HCT116 (cell line): ENCODE measurements around the gene PCDH9. TPM values are rescaled to one million over a fixed set of nuclear protein-coding genes. Genes with fewer than 3 reads are reported as not detected.

ENCODE experiments used
- ATAC-seq: fragments of 200-7000 bp; cut with Tn5 transposase; 2 replicates; pipeline ENCODE4 v1.9.1; 2020; ENCODE audit warnings: mild to moderate bottlenecking, moderate library complexity
- BruUV-seq: library from RNA; stranded (reverse); fragments of 400-500 nt; replicated peaks from 2 replicates; lab custom pipeline; 2021; lab: Mats Ljungman, UMichigan
- CTCF ChIA-PET: fragments of 300-600 bp; sonication (Branson Sonifier 250); formaldehyde crosslinking; loops from one replicate; lab custom pipeline; 2021; ENCODE audit warnings: antibody characterized with exemption; lab: Charles Lee
- POLR2A ChIA-PET: fragments of 300-600, 350-600 bp; sonication (Branson Sonifier 250); formaldehyde crosslinking; loops from one replicate; lab custom pipeline; 2021; ENCODE audit warnings: antibody characterized with exemption; lab: Charles Lee
- RAD21 ChIA-PET, 2 experiments: fragments of 300-600 bp; sonication (Branson Sonifier 250); formaldehyde crosslinking; loops; one replicate each; lab custom pipeline; 2023; ENCODE audit warnings: low total read pairs in 2 of 2; ENCODE audit not compliant: uncharacterized antibody in 2 of 2, unreplicated experiment in 2 of 2, low non-redundant PET in 1 of 2; lab: Charles Lee
- DNase-seq: peaks from one replicate; pipeline ENCODE4 v3.0.0-alpha.2; 2010; ENCODE audit warnings: low read depth, low spot score
- H2AFZ ChIP-seq: fragments of 200-600 bp; shearing (Covaris generic), sonication (generic); 2 replicates; pipeline ENCODE4 v1.6.1; 2017; ENCODE audit warnings: low read depth, mixed run types, mixed read lengths, antibody characterized with exemption, low read length; ENCODE audit not compliant: poor library complexity, severe bottlenecking
- H3K27ac ChIP-seq: 2 replicates; pipeline ENCODE4 v1.5.1; 2012; ENCODE audit warnings: low read depth, low read length
- H3K27me3 ChIP-seq: fragments of 200-600 bp; sonication (generic); 2 replicates; pipeline ENCODE4 v1.6.1; 2016; ENCODE audit warnings: mixed run types, low read length, mixed read lengths; ENCODE audit not compliant: insufficient read depth
- H3K36me3 ChIP-seq, 2 experiments: fragments of 200-500 bp in 1 of 2; fragments of 200-600 bp in 1 of 2; sonication (Bioruptor generic) in 1 of 2; sonication (generic) in 1 of 2; 2 replicates each; pipeline versions ENCODE4 v1.5.1 to v1.6.1; 2014 to 2016; ENCODE audit warnings: low read length in 2 of 2, inconsistent platforms in 1 of 2, mixed read lengths in 1 of 2, mixed run types in 1 of 2; ENCODE audit not compliant: insufficient read depth in 2 of 2, control insufficient read depth in 1 of 2
- H3K4me1 ChIP-seq, 2 experiments: fragments of 200-600 bp in 1 of 2; sonication (generic) in 1 of 2; 2 replicates each; pipeline versions ENCODE4 v1.5.1 to v1.6.1; 2012 to 2017; ENCODE audit warnings: low read length in 2 of 2, inconsistent platforms in 1 of 2, mild to moderate bottlenecking in 1 of 2, mixed read lengths in 1 of 2, mixed run types in 1 of 2, moderate library complexity in 1 of 2; ENCODE audit not compliant: insufficient read depth in 2 of 2, control insufficient read depth in 1 of 2
- H3K4me2 ChIP-seq: fragments of 200-600 bp; sonication (generic); 2 replicates; pipeline ENCODE4 v1.6.1; 2017; ENCODE audit warnings: mixed run types, low read length, mixed read lengths
- H3K4me3 ChIP-seq, 2 experiments: fragments of 200-600 bp in 1 of 2; sonication (generic) in 1 of 2; replicated peaks in 1 of 2; 2 replicates each; pipeline ENCODE4 v1.5.1; 2011 to 2016; ENCODE audit warnings: low read length in 2 of 2, control low read depth in 1 of 2, low read depth in 1 of 2, mild to moderate bottlenecking in 1 of 2, mixed read lengths in 1 of 2, mixed run types in 1 of 2
- H3K79me2 ChIP-seq: fragments of 200-600 bp; sonication (generic); 2 replicates; pipeline ENCODE4 v1.6.1; 2017; ENCODE audit warnings: mild to moderate bottlenecking, mixed run types, low read length, moderate library complexity, mixed read lengths; ENCODE audit not compliant: insufficient read depth
- H3K9ac ChIP-seq: fragments of 200-600 bp; sonication (generic); 2 replicates; pipeline ENCODE4 v1.6.1; 2016; ENCODE audit warnings: low read length, mixed read lengths
- H3K9me2 ChIP-seq: fragments of 200-600 bp; sonication (generic), shearing (Covaris generic); 2 replicates; pipeline ENCODE4 v1.6.1; 2017; ENCODE audit warnings: mixed run types, mild to moderate bottlenecking, moderate library complexity; ENCODE audit not compliant: insufficient read depth
- H3K9me3 ChIP-seq, 2 experiments: fragments of 200-500 bp in 1 of 2; fragments of 200-600 bp in 1 of 2; sonication (Bioruptor generic) in 1 of 2; sonication (generic) in 1 of 2; 2 replicates each; pipeline ENCODE4 v1.6.1; 2014 to 2017; ENCODE audit warnings: low read length in 2 of 2, mixed read lengths in 2 of 2, inconsistent platforms in 1 of 2, low read depth in 1 of 2, mild to moderate bottlenecking in 1 of 2, mixed run types in 1 of 2, moderate library complexity in 1 of 2; ENCODE audit not compliant: control insufficient read depth in 1 of 2, insufficient read depth in 1 of 2
- H4K20me1 ChIP-seq: fragments of 200-600 bp; sonication (generic), shearing (Covaris generic); 2 replicates; pipeline ENCODE4 v1.6.1; 2017; ENCODE audit warnings: mixed run types, mild to moderate bottlenecking, moderate library complexity; ENCODE audit not compliant: insufficient read depth
- EGR1 ChIP-seq: IDR thresholded peaks from 2 replicates; pipeline ENCODE4 v1.6.1; 2012; ENCODE audit warnings: low read depth
- ELF1 ChIP-seq: IDR thresholded peaks from 2 replicates; pipeline ENCODE4 v1.6.1; 2012; ENCODE audit warnings: low read depth, borderline replicate concordance
- EZH2 ChIP-seq: fragments of 200-600 bp; sonication (generic); IDR thresholded peaks from 2 replicates; pipeline ENCODE4 v1.6.1; 2017; ENCODE audit warnings: antibody characterized with exemption, mixed run types
- FOSL1 ChIP-seq: IDR thresholded peaks from 2 replicates; pipeline ENCODE4 v1.6.1; 2012; ENCODE audit warnings: low read depth
- JUND ChIP-seq: IDR thresholded peaks from 2 replicates; pipeline ENCODE4 v1.6.1; 2012
- MAX ChIP-seq: IDR thresholded peaks from 2 replicates; pipeline ENCODE4 v1.6.1; 2012
- SRF ChIP-seq: IDR thresholded peaks from 2 replicates; pipeline ENCODE4 v1.6.1; 2012; ENCODE audit warnings: low read depth
- YY1 ChIP-seq: IDR thresholded peaks from 2 replicates; pipeline ENCODE4 v1.6.1; 2011; ENCODE audit warnings: low read length, low read depth, moderate library complexity, mild to moderate bottlenecking; ENCODE audit not compliant: insufficient replicate concordance; ENCODE audit errors: extremely low read depth
- ZFX ChIP-seq: fragments of 450-650 bp; IDR thresholded peaks from 2 replicates; pipeline ENCODE4 v1.6.1; 2017
- ZNF274 ChIP-seq: fragments of 200-500 bp; sonication (Bioruptor generic); IDR thresholded peaks from 2 replicates; pipeline ENCODE4 v1.6.1; 2014; ENCODE audit warnings: mild to moderate bottlenecking, low read depth, low read length, inconsistent platforms
- intact Hi-C: fragments of 100-400 bp; cut with micrococcal nuclease; formaldehyde crosslinking; loops from 2 replicates; pipeline ENCODE4 v1.10.0; 2022
- total RNA-seq: library from RNA; stranded (reverse); gene quantifications from one replicate; pipeline ENCODE4 v1.2.1, GENCODE V29; 2021; ENCODE audit not compliant: unreplicated experiment
- TF ChIP-seq, protein P1 (sequence below): IDR thresholded peaks from 2 replicates; pipeline ENCODE4 v1.6.1; 2012
- TF ChIP-seq, protein P2 (sequence below): IDR thresholded peaks from 2 replicates; pipeline ENCODE4 v1.6.1; 2012; ENCODE audit warnings: low read depth

Gene PCDH9
- total RNA-seq, 1 experiment from 2014 or later: 0.02 TPM

DNA sequence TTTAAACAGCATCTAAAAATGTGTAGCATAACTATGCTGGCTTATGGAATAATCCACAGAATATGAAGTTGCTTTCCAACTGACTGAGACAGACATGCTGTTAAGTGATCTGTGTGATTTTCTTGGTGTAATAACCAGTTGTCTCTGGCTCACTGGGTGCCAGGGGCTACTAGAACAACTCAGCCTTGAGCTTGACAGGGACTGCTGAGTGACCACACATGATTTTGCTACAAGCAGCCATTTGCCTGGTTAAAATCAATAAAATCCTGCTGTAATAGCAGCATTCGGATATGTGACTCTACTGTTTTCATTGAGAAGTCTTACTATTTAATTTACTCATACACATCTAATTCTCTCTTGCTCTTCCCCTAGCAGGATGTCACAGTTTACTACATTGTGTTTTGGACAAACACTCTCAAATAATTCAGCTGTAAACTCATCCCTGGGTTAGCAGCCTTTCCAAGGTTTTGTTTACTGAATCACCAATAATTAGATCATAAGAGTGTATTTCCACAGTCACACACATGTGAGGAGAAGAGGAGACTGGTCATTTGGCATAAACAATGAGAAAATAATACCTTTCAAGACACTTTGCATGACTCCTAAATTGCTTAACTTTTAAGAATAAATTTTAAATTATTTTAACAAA, 426.2 kb downstream of the PCDH9 start:
- no peak for ATAC-seq

GRCh38 chr13:66803013-66803807, 426.9 kb downstream of the PCDH9 start:
- CTCF ChIA-PET: no interaction called here
- H3K36me3 ChIP-seq: no peaks in the 10 kb centered on the region
- H3K27me3 ChIP-seq: no peaks in the 10 kb centered on the region
- H3K79me2 ChIP-seq: no peaks in the 10 kb centered on the region
- no peaks in the 10 kb centered on the region for H3K4me1 ChIP-seq
- no peak overlapping the region for H3K4me2 ChIP-seq
- POLR2A ChIA-PET: no interaction called here
- no TSS peak for BruUV-seq
- H3K9ac ChIP-seq: no peak overlapping the region
- RAD21 ChIA-PET: no interaction called here
- no peak overlapping the region for H3K4me3 ChIP-seq
- no peaks in the 10 kb centered on the region for H3K9me3 ChIP-seq
- no peak overlapping the region for H2AFZ ChIP-seq
- no peaks in the 10 kb centered on the region for H4K20me1 ChIP-seq
- intact Hi-C loops: no loop called here
- H3K9me2 ChIP-seq: no peaks in the 10 kb centered on the region
- ATAC-seq (no peak), DNase-seq (no peak)
- TF ChIP-seq ELF1 (no peak), JUND (no peak), YY1 (no peak), SRF (no peak), FOSL1 (no peak), EZH2 (no peak), ZNF274 (no peak), ZFX (no peak)
- TF ChIP-seq, protein P1, sequence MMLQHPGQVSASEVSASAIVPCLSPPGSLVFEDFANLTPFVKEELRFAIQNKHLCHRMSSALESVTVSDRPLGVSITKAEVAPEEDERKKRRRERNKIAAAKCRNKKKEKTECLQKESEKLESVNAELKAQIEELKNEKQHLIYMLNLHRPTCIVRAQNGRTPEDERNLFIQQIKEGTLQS: no peak
- TF ChIP-seq, protein P2, sequence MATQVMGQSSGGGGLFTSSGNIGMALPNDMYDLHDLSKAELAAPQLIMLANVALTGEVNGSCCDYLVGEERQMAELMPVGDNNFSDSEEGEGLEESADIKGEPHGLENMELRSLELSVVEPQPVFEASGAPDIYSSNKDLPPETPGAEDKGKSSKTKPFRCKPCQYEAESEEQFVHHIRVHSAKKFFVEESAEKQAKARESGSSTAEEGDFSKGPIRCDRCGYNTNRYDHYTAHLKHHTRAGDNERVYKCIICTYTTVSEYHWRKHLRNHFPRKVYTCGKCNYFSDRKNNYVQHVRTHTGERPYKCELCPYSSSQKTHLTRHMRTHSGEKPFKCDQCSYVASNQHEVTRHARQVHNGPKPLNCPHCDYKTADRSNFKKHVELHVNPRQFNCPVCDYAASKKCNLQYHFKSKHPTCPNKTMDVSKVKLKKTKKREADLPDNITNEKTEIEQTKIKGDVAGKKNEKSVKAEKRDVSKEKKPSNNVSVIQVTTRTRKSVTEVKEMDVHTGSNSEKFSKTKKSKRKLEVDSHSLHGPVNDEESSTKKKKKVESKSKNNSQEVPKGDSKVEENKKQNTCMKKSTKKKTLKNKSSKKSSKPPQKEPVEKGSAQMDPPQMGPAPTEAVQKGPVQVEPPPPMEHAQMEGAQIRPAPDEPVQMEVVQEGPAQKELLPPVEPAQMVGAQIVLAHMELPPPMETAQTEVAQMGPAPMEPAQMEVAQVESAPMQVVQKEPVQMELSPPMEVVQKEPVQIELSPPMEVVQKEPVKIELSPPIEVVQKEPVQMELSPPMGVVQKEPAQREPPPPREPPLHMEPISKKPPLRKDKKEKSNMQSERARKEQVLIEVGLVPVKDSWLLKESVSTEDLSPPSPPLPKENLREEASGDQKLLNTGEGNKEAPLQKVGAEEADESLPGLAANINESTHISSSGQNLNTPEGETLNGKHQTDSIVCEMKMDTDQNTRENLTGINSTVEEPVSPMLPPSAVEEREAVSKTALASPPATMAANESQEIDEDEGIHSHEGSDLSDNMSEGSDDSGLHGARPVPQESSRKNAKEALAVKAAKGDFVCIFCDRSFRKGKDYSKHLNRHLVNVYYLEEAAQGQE: no peak
- TF ChIP-seq, all 23 proteins: peak for 0
- no peak overlapping the region for H3K27ac ChIP-seq

More for the DNA sequence above, 426.2 kb downstream of the PCDH9 start:
- H3K4me2 ChIP-seq: no peak overlapping the region
- H3K36me3 ChIP-seq: no peaks in the 10 kb centered on the region
- ChIA-PET CTCF (no interaction called here), RAD21 (no interaction called here), POLR2A (no interaction called here)
- no peak for TF ChIP-seq MAX
- TF ChIP-seq, protein P1: no peak
- TF ChIP-seq EGR1: no peak
- no peak for TF ChIP-seq ZNF274
- no peak overlapping the region for H3K27ac ChIP-seq
- no peaks in the 10 kb centered on the region for H3K4me1 ChIP-seq
- intact Hi-C loops: no loop called here
- no peaks in the 10 kb centered on the region for H3K79me2 ChIP-seq
- DNase-seq: no peak
- no peak overlapping the region for H3K4me3 ChIP-seq
- H3K9ac ChIP-seq: no peak overlapping the region
- no peaks in the 10 kb centered on the region for H3K9me2 ChIP-seq
- no peaks in the 10 kb centered on the region for H4K20me1 ChIP-seq
- H3K9me3 ChIP-seq: no peaks in the 10 kb centered on the region
- no peaks in the 10 kb centered on the region for H3K27me3 ChIP-seq
- no peak overlapping the region for H2AFZ ChIP-seq
- no TSS peak for BruUV-seq
